K562 (cell line): ENCODE data around the gene PPP4R4. TPM values are rescaled to one million over a fixed set of nuclear protein-coding genes. Genes with fewer than 3 reads are reported as not detected.
A peak's percentile ranks its signal among the peaks of the same experiment; 100 is the strongest.

Experiments
- ATAC-seq: fragments of 200-7000 bp; cut with Tn5 transposase; 3 replicates; pipeline ENCODE4 v1.9.1; 2020; ENCODE audit warnings: moderate library complexity
- BruUV-seq: library from RNA; stranded (reverse); fragments of 400-500 nt; replicated peaks from 2 replicates; lab custom pipeline; 2021; lab: Mats Ljungman, UMichigan
- CTCF ChIA-PET: fragments of 300-600 bp; formaldehyde crosslinking; extraction: SDS; loops from one replicate; lab custom pipeline; 2021; ENCODE audit warnings: low intra/inter-chr PET ratio; lab: Yijun Ruan, JAX
- POLR2A ChIA-PET: fragments of 300-600, 350-650 bp; sonication (Branson Sonifier 250); formaldehyde crosslinking; extraction: SDS; loops from one replicate; lab custom pipeline; 2021; ENCODE audit warnings: antibody characterized with exemption, inconsistent platforms; lab: Yijun Ruan, JAX
- DNase-seq, 4 experiments: peaks; one replicate each; pipeline versions ENCODE4 v3.0.0 to v3.0.0-alpha.2; 2011 to 2018; ENCODE audit warnings: low spot score in 3 of 4, mixed read lengths in 3 of 4; ENCODE audit errors: extremely low read depth in 1 of 4
- FAIRE-seq: peaks from 2 replicates; lab custom pipeline; 2011; peaks lifted over from hg19 to GRCh38; lab: Jason Lieb, UNC
- H2AFZ ChIP-seq: 2 replicates; pipeline ENCODE4 v1.6.0; 2011; ENCODE audit warnings: low read depth, low read length, control low read depth, inconsistent platforms
- H3K27ac ChIP-seq: fragments of 200-600 bp; 3 replicates; pipeline ENCODE4 v1.8.0; 2011; ENCODE audit warnings: low read depth, mild to moderate bottlenecking, control low read depth, inconsistent platforms, low read length, moderate library complexity, mixed read lengths; ENCODE audit errors: extremely low read depth
- H3K27me3 ChIP-seq, 2 experiments: fragments of 300-600 bp in 1 of 2; 2 replicates in 1 of 2; 3 replicates in 1 of 2; pipeline versions ENCODE4 v1.6.0 to v1.8.0; 2011; ENCODE audit warnings: inconsistent platforms in 2 of 2, low read length in 2 of 2, mild to moderate bottlenecking in 1 of 2, mixed read lengths in 1 of 2, moderate library complexity in 1 of 2; ENCODE audit not compliant: control insufficient read depth in 2 of 2, insufficient read depth in 2 of 2
- H3K36me3 ChIP-seq: fragments of 300-600 bp; 3 replicates; pipeline ENCODE4 v1.8.0; 2011; ENCODE audit warnings: mild to moderate bottlenecking, low read length, inconsistent platforms; ENCODE audit not compliant: control insufficient read depth, insufficient read depth
- H3K4me1 ChIP-seq, 2 experiments: fragments of 200-600 bp in 1 of 2; replicated peaks in 1 of 2; 2 replicates in 1 of 2; 3 replicates in 1 of 2; pipeline versions ENCODE4 v1.5.1 to v1.8.0; 2011; ENCODE audit warnings: inconsistent platforms in 2 of 2, low read length in 2 of 2, mild to moderate bottlenecking in 1 of 2, mixed read lengths in 1 of 2, moderate library complexity in 1 of 2; ENCODE audit not compliant: control insufficient read depth in 2 of 2, insufficient read depth in 2 of 2
- H3K4me2 ChIP-seq: 2 replicates; pipeline ENCODE4 v1.6.1; 2011; ENCODE audit warnings: low read length, control low read depth, inconsistent platforms, mixed read lengths; ENCODE audit not compliant: insufficient read depth
- H3K4me3 ChIP-seq: fragments of 200-600 bp; sonication (generic), shearing (Covaris generic); 2 replicates; pipeline ENCODE4 v1.5.1; 2016; ENCODE audit warnings: control low read depth, inconsistent platforms
- H3K79me2 ChIP-seq: fragments of 200-600 bp; 3 replicates; pipeline ENCODE4 v1.8.0; 2011; ENCODE audit warnings: low read length, inconsistent platforms; ENCODE audit not compliant: control insufficient read depth, insufficient read depth
- H3K9ac ChIP-seq, 2 experiments: 2 replicates each; pipeline versions ENCODE4 v1.6.0 to v1.6.1; 2011; ENCODE audit warnings: low read depth in 2 of 2, low read length in 2 of 2, control low read depth in 1 of 2, inconsistent platforms in 1 of 2, mild to moderate bottlenecking in 1 of 2, mixed read lengths in 1 of 2; ENCODE audit not compliant: insufficient read depth in 1 of 2
- H3K9me1 ChIP-seq: one replicate; pipeline ENCODE4 v1.6.0; 2011; ENCODE audit warnings: inconsistent platforms, mild to moderate bottlenecking, low read length, moderate library complexity; ENCODE audit not compliant: control insufficient read depth, insufficient read depth
- H3K9me3 ChIP-seq: replicated peaks from 2 replicates; pipeline ENCODE4 v1.5.1; 2011; ENCODE audit warnings: low read depth, low read length, inconsistent platforms; ENCODE audit not compliant: control insufficient read depth, insufficient read depth
- H4K20me1 ChIP-seq: replicated peaks from 2 replicates; pipeline ENCODE4 v1.6.1; 2011; ENCODE audit warnings: low read length, inconsistent platforms, mixed read lengths; ENCODE audit not compliant: control insufficient read depth, insufficient read depth
- COPS2 ChIP-seq: fragments of 450-650 bp; conservative IDR thresholded peaks from 2 replicates; pipeline ENCODE4 v1.6.1; 2016; ENCODE audit warnings: mild to moderate bottlenecking, moderate library complexity
- JUNB ChIP-seq: fragments of 450-650 bp; formaldehyde crosslinking; conservative IDR thresholded peaks from 2 replicates; pipeline ENCODE4 v1.4.0; 2020; ENCODE audit warnings: mild to moderate bottlenecking
- RFX1 ChIP-seq: fragments of 450-650 bp; IDR thresholded peaks from 2 replicates; pipeline ENCODE4 v1.6.1; 2016; ENCODE audit warnings: mild to moderate bottlenecking, moderate library complexity
- WGBS: fragments of 100-300 bp; shearing (Covaris generic); methylation state at CpG from one replicate; pipeline ENCODE4 v1.1.6; 2016; ENCODE audit warnings: low coverage, mixed read lengths; ENCODE audit not compliant: insufficient coverage; ENCODE audit errors: missing lambda C conversion rate; 5-methylcytosine and 5-hydroxymethylcytosine counted together
- in situ Hi-C: fragments of 300-500 bp; cut with MboI; formaldehyde crosslinking; loops from 4 replicates; pipeline ENCODE4 v1.15.0; 2018; ENCODE audit warnings: inconsistent platforms, mixed read lengths
- intact Hi-C: fragments of 100-400 bp; cut with micrococcal nuclease; formaldehyde crosslinking; loops from 2 replicates; pipeline ENCODE4 v1.14.2; 2022
- polyA plus RNA-seq, 8 experiments: library from polyadenylated mRNA; depleted of rRNA in 4 of 8; stranded (reverse) in 5 of 8; unstranded in 3 of 8; fragments of >200 nt; fragmentation: Nextera tagmentation in 2 of 8; fragmentation: Illumina TruSeq in 1 of 8; extraction: Ambion mirVana in 2 of 8; extraction: Trizol in 1 of 8; gene quantifications; 2 replicates each; pipeline versions ENCODE4 v1.2.1 to v1.2.3, GENCODE V29; 2011 to 2014; ENCODE audit warnings: inconsistent platforms in 1 of 8, missing spikeins in 1 of 8
- total RNA-seq, 7 experiments: library from RNA; depleted of rRNA in 6 of 7; stranded (reverse); fragments of >200 nt in 6 of 7; fragmentation: Illumina TruSeq in 2 of 7; extraction: Trizol in 2 of 7; gene quantifications; 2 replicates each; pipeline versions ENCODE4 v1.2.1 to v1.2.3, GENCODE V29; 2011 to 2021; ENCODE audit warnings: low replicate concordance in 1 of 7

The PPP4R4 gene
- total and polyA plus RNA-seq, 9 of the 15 experiments (the other 6 are each of a cell fraction or from before 2014, with no cell fraction given), result 0.11 to 0.26 TPM; not detected in 7

DNA sequence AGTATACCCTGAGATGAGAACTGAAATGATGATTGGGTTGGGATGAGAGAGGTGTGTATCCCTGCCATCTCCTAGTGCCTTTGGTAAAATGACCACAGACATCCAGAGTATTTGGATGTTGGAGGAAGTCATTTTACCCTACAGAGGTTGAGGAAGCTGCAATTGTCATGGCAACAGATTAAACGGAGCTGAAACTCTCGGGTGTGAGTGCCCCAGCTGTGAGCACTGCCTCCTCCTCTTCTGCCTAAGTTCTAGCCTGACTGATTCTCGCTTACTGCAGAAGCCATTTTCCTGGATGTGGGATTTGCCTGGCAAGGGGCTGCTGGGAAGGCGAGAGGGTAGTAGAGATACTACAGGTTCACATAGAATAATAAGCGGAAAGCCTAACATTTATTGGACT, 10.3 kb upstream of the PPP4R4 start:
- Histone ChIP-seq H2AFZ (no peak overlapping the region), H3K4me3 (no peak overlapping the region), H3K27me3 (peaks cover 0 to 18% of the 10 kb centered on the region in 2 experiments; a peak in 1 of 5 replicates), H3K9me3 (no peaks in the 10 kb centered on the region), H3K9ac (no peak overlapping the region)
- no peak for FAIRE-seq
- no peak for ATAC-seq
- ChIA-PET POLR2A (no interaction called here), CTCF (no interaction called here)
- in situ Hi-C loops, result no loop called here
- no TSS peak for BruUV-seq
- WGBS, result 4% methylated on average over 4 of the region's 5 CpGs
- no peak for DNase-seq
- TF ChIP-seq COPS2 (no peak), RFX1 (peak; percentile 18; the same call in 1 of the 2 replicates)
- TF ChIP-seq, all 486 proteins: peak for 1
- intact Hi-C loops, result no loop called here
- Histone ChIP-seq H3K27ac (no peak overlapping the region), H3K9me1 (no peaks in the 10 kb centered on the region), H3K36me3 (no peaks in the 10 kb centered on the region), H3K4me2 (no peak overlapping the region), H4K20me1 (no peaks in the 10 kb centered on the region), H3K79me2 (no peaks in the 10 kb centered on the region), H3K4me1 (no peaks in the 10 kb centered on the region; a peak in 1 of 5 replicates)

DNA sequence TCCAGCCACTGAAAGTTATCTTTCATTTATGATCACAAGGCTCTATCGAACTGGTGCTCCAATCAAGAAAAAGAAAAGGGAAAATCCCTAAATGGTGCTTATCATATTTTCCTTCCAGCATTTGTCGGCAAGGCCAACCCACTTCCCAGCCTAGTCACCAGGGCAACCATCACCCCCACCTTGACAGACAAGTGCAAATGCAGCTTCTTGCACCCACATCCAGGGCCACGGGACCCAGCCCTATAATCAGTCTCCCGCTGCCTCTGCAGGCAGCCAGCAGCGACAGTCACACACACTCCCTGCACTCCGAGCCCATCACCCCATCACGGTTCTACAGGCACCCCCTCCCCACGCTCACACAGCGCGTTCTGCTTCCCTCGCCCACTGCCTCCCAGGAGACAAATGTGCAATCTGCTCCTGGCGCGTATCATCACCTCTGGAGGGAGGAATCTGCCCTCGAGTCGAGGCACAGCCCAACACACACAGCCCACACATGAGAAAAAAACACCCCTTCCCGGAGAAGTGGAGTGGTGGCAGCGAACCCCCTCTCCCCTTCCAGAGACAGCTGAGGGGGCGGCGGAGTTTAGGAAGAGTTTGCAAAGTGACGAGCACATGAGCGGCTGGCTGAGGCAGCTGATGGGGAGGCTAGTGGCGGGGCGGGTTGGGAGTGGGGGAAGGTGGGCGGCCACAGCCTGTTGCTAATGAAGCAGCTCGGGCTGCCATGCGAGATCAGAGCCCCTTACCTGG, 9.3 kb upstream of the PPP4R4 start:
- intact Hi-C loops, result no loop called here
- Histone ChIP-seq H3K9ac (no peak overlapping the region; a peak in 1 of 4 replicates), H3K27ac (no peak overlapping the region), H3K9me3 (no peaks in the 10 kb centered on the region), H3K36me3 (no peaks in the 10 kb centered on the region)
- POLR2A ChIA-PET, result no interaction called here
- TF ChIP-seq JUNB (CRISPR knock-in tag), result no peak
- TF ChIP-seq RFX1, result peak; percentile 36; the same call in 1 of the 2 replicates
- TF ChIP-seq, all 486 proteins: peak for 1
- H3K79me2 ChIP-seq, result no peaks in the 10 kb centered on the region
- DNase-seq (no peak), ATAC-seq (no peak), FAIRE-seq (no peak)
- CTCF ChIA-PET, result no interaction called here
- H3K4me1 ChIP-seq, result no peaks in the 10 kb centered on the region; a peak in 1 of 5 replicates
- no peaks in the 10 kb centered on the region for H3K9me1 ChIP-seq
- WGBS, result under 1% methylated on average over 17 of the region's 26 CpGs
- no peak overlapping the region for H3K4me2 ChIP-seq
- no TSS peak for BruUV-seq
- in situ Hi-C loops, result no loop called here
- no peaks in the 10 kb centered on the region for H4K20me1 ChIP-seq
- peaks cover 0 to 18% of the 10 kb centered on the region in 2 experiments; a peak in 1 of 5 replicates for H3K27me3 ChIP-seq
- no peak overlapping the region for H2AFZ ChIP-seq
- H3K4me3 ChIP-seq, result no peak overlapping the region
